Keratinocyte (primary cell): ENCODE data around the gene SEPTIN6. TPM values are rescaled to one million over a fixed set of nuclear protein-coding genes. Genes with fewer than 3 reads are reported as not detected.

Experiments used
- DNase-seq: peaks from one replicate; pipeline ENCODE4 v3.0.0-alpha.2; 2011; ENCODE audit warnings: low read depth, missing footprints, low spot score
- FAIRE-seq: peaks from 2 replicates; lab custom pipeline; 2011; peaks lifted over from hg19 to GRCh38; lab: Jason Lieb, UNC
- H2AFZ ChIP-seq: 2 replicates; pipeline ENCODE4 v1.6.0; 2012; ENCODE audit warnings: low read length, control low read depth, inconsistent platforms; ENCODE audit not compliant: control insufficient read depth
- H3K27ac ChIP-seq: 2 replicates; pipeline ENCODE4 v1.5.1; 2011; ENCODE audit warnings: low read length; ENCODE audit not compliant: control insufficient read depth, insufficient read depth
- H3K27me3 ChIP-seq: 3 replicates; pipeline ENCODE4 v1.6.0; 2011; ENCODE audit warnings: low read length; ENCODE audit not compliant: control insufficient read depth, insufficient read depth; ENCODE audit errors: extremely low read depth
- H3K36me3 ChIP-seq, 2 experiments: 2 replicates in 1 of 2; 3 replicates in 1 of 2; pipeline ENCODE4 v1.5.1; 2011; ENCODE audit warnings: low read length in 2 of 2, mild to moderate bottlenecking in 1 of 2; ENCODE audit not compliant: control insufficient read depth in 2 of 2, insufficient read depth in 2 of 2; ENCODE audit errors: extremely low read depth in 1 of 2
- H3K4me1 ChIP-seq: 3 replicates; pipeline ENCODE4 v1.5.1; 2011; ENCODE audit warnings: low read length; ENCODE audit not compliant: control insufficient read depth, insufficient read depth; ENCODE audit errors: extremely low read depth
- H3K4me2 ChIP-seq: 3 replicates; pipeline ENCODE4 v1.6.0; 2011; ENCODE audit warnings: low read depth, low read length; ENCODE audit not compliant: control insufficient read depth, insufficient read depth; ENCODE audit errors: extremely low read depth
- H3K4me3 ChIP-seq, 3 experiments: fragments of 200-600 bp in 1 of 3; sonication (generic) in 1 of 3; 2 replicates in 2 of 3; 3 replicates in 1 of 3; pipeline ENCODE4 v1.5.1; 2011 to 2016; ENCODE audit warnings: low read length in 3 of 3, mild to moderate bottlenecking in 3 of 3, control low read depth in 2 of 3, inconsistent platforms in 1 of 3, low read depth in 1 of 3, mixed read lengths in 1 of 3, mixed run types in 1 of 3, moderate library complexity in 1 of 3; ENCODE audit not compliant: control insufficient read depth in 2 of 3, insufficient read depth in 2 of 3; ENCODE audit errors: extremely low read depth in 1 of 3
- H3K79me2 ChIP-seq: 2 replicates; pipeline ENCODE4 v1.6.0; 2012; ENCODE audit warnings: low read length; ENCODE audit not compliant: control insufficient read depth, insufficient read depth
- H3K9ac ChIP-seq: 3 replicates; pipeline ENCODE4 v1.6.0; 2011; ENCODE audit warnings: low read length; ENCODE audit not compliant: control insufficient read depth, insufficient read depth; ENCODE audit errors: extremely low read depth
- H3K9me1 ChIP-seq: 3 replicates; pipeline ENCODE4 v1.6.0; 2011; ENCODE audit warnings: low read length; ENCODE audit not compliant: control insufficient read depth, insufficient read depth; ENCODE audit errors: extremely low read depth
- H3K9me3 ChIP-seq: 2 replicates; pipeline ENCODE4 v1.5.1; 2012; ENCODE audit warnings: low read depth, low read length; ENCODE audit not compliant: control insufficient read depth
- H4K20me1 ChIP-seq: 3 replicates; pipeline ENCODE4 v1.6.0; 2011; ENCODE audit warnings: low read length; ENCODE audit not compliant: control insufficient read depth, insufficient read depth; ENCODE audit errors: extremely low read depth
- CTCF ChIP-seq, 3 experiments: IDR thresholded peaks in 1 of 3; conservative IDR thresholded peaks in 1 of 3; optimal IDR thresholded peaks in 1 of 3; 2 replicates in 2 of 3; 3 replicates in 1 of 3; pipeline versions ENCODE3 to v1.5.1; 2011; ENCODE audit warnings: low read length in 3 of 3, mild to moderate bottlenecking in 3 of 3, moderate library complexity in 2 of 3, control low read depth in 1 of 3, inconsistent platforms in 1 of 3; ENCODE audit not compliant: insufficient read depth in 2 of 3; ENCODE audit errors: extremely low read depth in 1 of 3
- EZH2 ChIP-seq: IDR thresholded peaks from one replicate; pipeline ENCODE4 v1.6.1; 2012; ENCODE audit warnings: inconsistent platforms, mild to moderate bottlenecking, low read length, moderate library complexity
- dilution Hi-C: fragments of 300-500 bp; cut with MboI; formaldehyde crosslinking; loops from one replicate; pipeline ENCODE4 v1.7.0; 2020; ENCODE audit warnings: low sequenced_read_pairs; ENCODE audit not compliant: extremely low pct_ligation_motif_present
- polyA plus RNA-seq, 5 experiments: library from polyadenylated mRNA; depleted of rRNA in 3 of 5; stranded (reverse) in 3 of 5; stranded (forward) in 1 of 5; unstranded in 1 of 5; fragments of >200 nt; gene quantifications; 1 replicate in 1 of 5; 2 replicates in 3 of 5; 3 replicates in 1 of 5; pipeline versions ENCODE4 v1.2.1 to v1.2.3, GENCODE V29; 2011 to 2012; ENCODE audit warnings: missing spikeins in 2 of 5, low read depth in 1 of 5, low replicate concordance in 1 of 5

The SEPTIN6 gene
- polyA plus RNA-seq, 1 donor (not counting 4 experiments of a cell fraction or from before 2014, with no cell fraction given): 12.6 TPM

- Histone ChIP-seq H3K4me2 (no peak overlapping the region), H2AFZ (no peak overlapping the region), H3K9me3 (no peaks in the 10 kb centered on the region), H3K9me1 (no peaks in the 10 kb centered on the region), H3K36me3 (no peaks in the 10 kb centered on the region), H3K9ac (no peak overlapping the region), H3K27me3 (no peaks in the 10 kb centered on the region), H3K4me3 (no peak overlapping the region), H4K20me1 (no peaks in the 10 kb centered on the region), H3K4me1 (no peaks in the 10 kb centered on the region), H3K27ac (no peak overlapping the region), H3K79me2 (no peaks in the 10 kb centered on the region)
- DNase-seq (no peak), FAIRE-seq (no peak)
- no peak for TF ChIP-seq CTCF (optimal IDR thresholded peaks at IDR 0.05 in 1 of 3, IDR thresholded peaks at IDR 0.05 in 1 of 3, conservative IDR thresholded peaks at IDR 0.05 in 1 of 3; ENCODE audit: extremely low read depth in 1 of 3, insufficient read depth in 2 of 3, low read length in 3 of 3)
- TF ChIP-seq EZH2: no peak
- dilution Hi-C loops: no loop called here
These were observed 13.6 kb upstream of the SEPTIN6 start for GRCh38 chrX:119706616-119707015.

GRCh38 chrX:119698845-119699244 lies 5.9 kb upstream of the SEPTIN6 start:
- Histone ChIP-seq H3K4me1 (no peaks in the 10 kb centered on the region), H3K9ac (no peak overlapping the region), H2AFZ (no peak overlapping the region), H3K4me2 (no peak overlapping the region), H3K36me3 (no peaks in the 10 kb centered on the region), H3K27me3 (no peaks in the 10 kb centered on the region), H4K20me1 (no peaks in the 10 kb centered on the region), H3K79me2 (no peaks in the 10 kb centered on the region), H3K9me3 (no peaks in the 10 kb centered on the region), H3K27ac (no peak overlapping the region), H3K4me3 (no peak overlapping the region), H3K9me1 (no peaks in the 10 kb centered on the region)
- FAIRE-seq (peak; percentile 44), DNase-seq (peak; percentile 5)
- TF ChIP-seq CTCF (optimal IDR thresholded peaks at IDR 0.05 in 1 of 3, IDR thresholded peaks at IDR 0.05 in 1 of 3, conservative IDR thresholded peaks at IDR 0.05 in 1 of 3; ENCODE audit: extremely low read depth in 1 of 3, insufficient read depth in 2 of 3, low read length in 3 of 3) (peak; percentile 17 to 58 (median 56)), EZH2 (no peak)
- dilution Hi-C loops: no loop called here
